Measurements from ENCODE around the gene UGT8.

UGT8 gene

GRCh38 chr4:114636192-114636935 lies 37.8 kb downstream of the UGT8 start:
- TF ChIP-seq, protein P1, sequence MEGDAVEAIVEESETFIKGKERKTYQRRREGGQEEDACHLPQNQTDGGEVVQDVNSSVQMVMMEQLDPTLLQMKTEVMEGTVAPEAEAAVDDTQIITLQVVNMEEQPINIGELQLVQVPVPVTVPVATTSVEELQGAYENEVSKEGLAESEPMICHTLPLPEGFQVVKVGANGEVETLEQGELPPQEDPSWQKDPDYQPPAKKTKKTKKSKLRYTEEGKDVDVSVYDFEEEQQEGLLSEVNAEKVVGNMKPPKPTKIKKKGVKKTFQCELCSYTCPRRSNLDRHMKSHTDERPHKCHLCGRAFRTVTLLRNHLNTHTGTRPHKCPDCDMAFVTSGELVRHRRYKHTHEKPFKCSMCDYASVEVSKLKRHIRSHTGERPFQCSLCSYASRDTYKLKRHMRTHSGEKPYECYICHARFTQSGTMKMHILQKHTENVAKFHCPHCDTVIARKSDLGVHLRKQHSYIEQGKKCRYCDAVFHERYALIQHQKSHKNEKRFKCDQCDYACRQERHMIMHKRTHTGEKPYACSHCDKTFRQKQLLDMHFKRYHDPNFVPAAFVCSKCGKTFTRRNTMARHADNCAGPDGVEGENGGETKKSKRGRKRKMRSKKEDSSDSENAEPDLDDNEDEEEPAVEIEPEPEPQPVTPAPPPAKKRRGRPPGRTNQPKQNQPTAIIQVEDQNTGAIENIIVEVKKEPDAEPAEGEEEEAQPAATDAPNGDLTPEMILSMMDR (IDR thresholded peaks at IDR 0.05; ENCODE audit: low read depth, low read length, missing control alignments) = no peak
- H3K4me3 ChIP-seq (ENCODE audit: low read depth, low read length) = no peak overlapping the region
- DNase-seq (ENCODE audit: low read depth) = no peak

GRCh38 chr4:114642173-114642780 lies 43.7 kb downstream of the UGT8 start:
- no peak overlapping the region for H3K4me3 ChIP-seq (ENCODE audit: low read depth, low read length)
- no peak for DNase-seq (ENCODE audit: low read depth)
- TF ChIP-seq, protein P1 (IDR thresholded peaks at IDR 0.05; ENCODE audit: low read depth, low read length, missing control alignments) = no peak

DNA sequence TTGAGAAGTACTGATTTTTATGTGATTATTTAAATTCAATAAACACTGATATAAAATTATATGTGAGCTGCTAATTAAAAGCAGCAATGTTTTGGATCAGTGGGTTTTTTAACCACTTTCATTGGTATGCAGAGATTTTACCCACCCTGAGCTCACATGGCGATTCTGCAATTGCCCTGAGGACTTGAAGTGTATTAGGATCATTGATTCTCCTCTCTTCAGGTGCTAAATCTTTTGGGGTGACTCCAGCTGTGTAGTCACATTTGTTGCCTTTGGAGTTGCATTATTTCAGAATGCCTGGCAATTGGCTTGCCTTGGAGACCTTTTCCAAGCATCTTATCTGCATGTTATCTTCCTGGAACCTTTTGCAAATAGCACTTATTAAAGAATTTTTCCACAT lies 51.3 kb downstream of the UGT8 start:
- TF ChIP-seq, protein P1 (IDR thresholded peaks at IDR 0.05; ENCODE audit: low read depth, low read length, missing control alignments) = no peak
- H3K4me3 ChIP-seq (ENCODE audit: low read depth, low read length) = no peak overlapping the region
- DNase-seq (ENCODE audit: low read depth) = no peak

DNA sequence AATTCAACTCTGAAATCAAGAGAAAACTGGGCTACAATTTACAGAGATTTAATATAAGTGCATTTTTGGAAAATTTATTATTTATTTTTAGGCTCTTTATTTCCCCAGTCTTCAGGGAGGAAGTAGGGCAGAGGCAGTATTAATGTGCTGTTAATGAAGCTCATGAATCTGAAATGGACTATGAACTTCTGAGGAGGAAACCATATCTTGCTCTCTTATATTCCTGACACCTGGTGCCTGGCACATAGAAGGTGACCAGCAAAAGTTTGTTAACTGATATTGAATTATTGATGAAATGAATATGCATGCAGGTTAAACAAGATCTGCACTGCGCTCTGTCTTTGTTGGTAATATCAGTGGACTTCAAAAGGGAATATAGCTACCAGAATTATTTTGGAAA lies 55.1 kb downstream of the UGT8 start:
- no peak overlapping the region for H3K4me3 ChIP-seq (ENCODE audit: low read depth, low read length)
- DNase-seq (ENCODE audit: low read depth) = no peak
- TF ChIP-seq, protein P1 (IDR thresholded peaks at IDR 0.05; ENCODE audit: low read depth, low read length, missing control alignments) = no peak

- H3K4me3 ChIP-seq (ENCODE audit: low read depth, low read length) = no peak overlapping the region
- DNase-seq (ENCODE audit: low read depth) = no peak
- TF ChIP-seq, protein P1 (IDR thresholded peaks at IDR 0.05; ENCODE audit: low read depth, low read length, missing control alignments) = no peak
These were observed 56.0 kb downstream of the UGT8 start for GRCh38 chr4:114654592-114654991.

GRCh38 chr4:114658179-114658578 lies 59.6 kb downstream of the UGT8 start:
- TF ChIP-seq, protein P1 (IDR thresholded peaks at IDR 0.05; ENCODE audit: low read depth, low read length, missing control alignments) = no peak
- H3K4me3 ChIP-seq (ENCODE audit: low read depth, low read length) = no peak overlapping the region
- no peak for DNase-seq (ENCODE audit: low read depth)

DNA sequence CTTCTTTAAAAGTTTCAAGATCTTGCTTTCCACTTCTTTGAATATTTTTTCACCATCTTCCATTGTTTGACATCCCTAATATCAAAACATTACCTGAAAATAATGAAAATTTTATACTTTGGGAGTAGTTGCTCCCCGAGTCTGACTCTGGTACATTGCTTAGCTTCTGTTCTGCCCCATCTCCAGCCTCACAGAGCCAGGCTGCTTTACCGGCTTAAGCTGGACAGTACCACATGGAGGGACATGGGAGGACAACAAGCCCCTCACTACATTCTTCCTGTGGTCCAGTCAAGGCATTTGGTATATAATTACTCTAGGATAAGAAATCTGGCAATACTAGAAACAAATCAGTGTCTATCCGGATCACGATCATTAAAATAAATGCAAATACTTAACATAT lies 60.2 kb downstream of the UGT8 start:
- TF ChIP-seq, protein P1 (IDR thresholded peaks at IDR 0.05; ENCODE audit: low read depth, low read length, missing control alignments) = no peak
- H3K4me3 ChIP-seq (ENCODE audit: low read depth, low read length) = no peak overlapping the region
- DNase-seq (ENCODE audit: low read depth) = no peak

Measured in GM12864 (cell line).